ENCODE results near the gene FBXW4.

DNA sequence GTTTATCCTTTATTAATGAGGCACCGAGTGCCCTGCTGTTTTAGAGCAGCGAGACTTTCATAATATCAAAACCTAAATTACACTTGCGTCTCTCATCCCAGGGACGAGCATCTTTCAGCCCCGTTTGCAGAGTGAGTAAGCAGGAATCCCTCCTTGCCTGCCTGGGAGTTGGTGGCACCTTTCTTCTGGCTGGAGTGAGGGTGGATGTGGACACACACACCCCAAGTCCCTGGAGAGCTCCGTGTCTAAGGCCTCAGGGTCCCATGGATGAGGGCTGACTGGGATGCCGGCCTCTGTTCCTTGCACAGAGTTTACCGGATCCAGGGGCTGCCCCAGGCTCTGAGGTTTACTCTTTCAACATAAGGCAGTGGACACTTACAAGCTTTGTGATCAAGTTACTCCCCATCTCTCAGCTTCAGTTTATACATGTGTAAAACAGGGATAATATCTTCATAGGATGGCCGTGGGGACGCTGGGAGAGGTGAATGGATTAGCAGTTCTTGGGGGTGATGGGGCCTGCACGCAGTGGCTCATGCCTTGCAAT is 131.4 kb downstream of the FBXW4 start:
- TF ChIP-seq, protein P1, sequence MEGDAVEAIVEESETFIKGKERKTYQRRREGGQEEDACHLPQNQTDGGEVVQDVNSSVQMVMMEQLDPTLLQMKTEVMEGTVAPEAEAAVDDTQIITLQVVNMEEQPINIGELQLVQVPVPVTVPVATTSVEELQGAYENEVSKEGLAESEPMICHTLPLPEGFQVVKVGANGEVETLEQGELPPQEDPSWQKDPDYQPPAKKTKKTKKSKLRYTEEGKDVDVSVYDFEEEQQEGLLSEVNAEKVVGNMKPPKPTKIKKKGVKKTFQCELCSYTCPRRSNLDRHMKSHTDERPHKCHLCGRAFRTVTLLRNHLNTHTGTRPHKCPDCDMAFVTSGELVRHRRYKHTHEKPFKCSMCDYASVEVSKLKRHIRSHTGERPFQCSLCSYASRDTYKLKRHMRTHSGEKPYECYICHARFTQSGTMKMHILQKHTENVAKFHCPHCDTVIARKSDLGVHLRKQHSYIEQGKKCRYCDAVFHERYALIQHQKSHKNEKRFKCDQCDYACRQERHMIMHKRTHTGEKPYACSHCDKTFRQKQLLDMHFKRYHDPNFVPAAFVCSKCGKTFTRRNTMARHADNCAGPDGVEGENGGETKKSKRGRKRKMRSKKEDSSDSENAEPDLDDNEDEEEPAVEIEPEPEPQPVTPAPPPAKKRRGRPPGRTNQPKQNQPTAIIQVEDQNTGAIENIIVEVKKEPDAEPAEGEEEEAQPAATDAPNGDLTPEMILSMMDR (IDR thresholded peaks at IDR 0.05): no peak
- no peak for TF ChIP-seq POLR2A (IDR thresholded peaks at IDR 0.05)
